IMR-90 (cell line): ENCODE data around the gene INPP5B. TPM values are rescaled to one million over a fixed set of nuclear protein-coding genes. Genes with fewer than 3 reads are reported as not detected.

Source experiments
- ATAC-seq: fragments of 200-7000 bp; cut with Tn5 transposase; 2 replicates; pipeline ENCODE4 v1.9.1; 2020; ENCODE audit warnings: low read depth, mild to moderate bottlenecking, moderate library complexity
- BruUV-seq: library from RNA; stranded (reverse); fragments of 400-500 nt; replicated peaks from 2 replicates; lab custom pipeline; 2021; lab: Mats Ljungman, UMichigan
- CTCF ChIA-PET: fragments of 300-600 bp; formaldehyde crosslinking; extraction: SDS; loops from one replicate; lab custom pipeline; 2021; ENCODE audit warnings: antibody characterized with exemption; lab: Yijun Ruan, JAX
- POLR2A ChIA-PET: fragments of 300-600 bp; sonication (Branson Sonifier 250); formaldehyde crosslinking; loops from one replicate; lab custom pipeline; 2022; ENCODE audit warnings: antibody characterized with exemption; ENCODE audit not compliant: unreplicated experiment; lab: Charles Lee
- DNase-seq: peaks from one replicate; pipeline ENCODE4 v3.0.0; 2013
- H2AFZ ChIP-seq: replicated peaks from 2 replicates; pipeline ENCODE3; 2013; ENCODE audit warnings: low read length, mild to moderate bottlenecking; ENCODE audit not compliant: poor library complexity
- H2AK5ac ChIP-seq: 2 replicates; pipeline ENCODE4 v1.6.1; 2013; ENCODE audit warnings: low read depth, low read length, inconsistent platforms
- H2AK9ac ChIP-seq: replicated peaks from 2 replicates; pipeline ENCODE3; 2013; ENCODE audit warnings: mild to moderate bottlenecking, low read depth, low read length, moderate library complexity; ENCODE audit not compliant: poor library complexity
- H2BK120ac ChIP-seq: 2 replicates; pipeline ENCODE4 v1.6.1; 2013; ENCODE audit warnings: low read depth, low read length, inconsistent platforms
- H2BK15ac ChIP-seq: 3 replicates; pipeline ENCODE4 v1.6.1; 2013; ENCODE audit warnings: low read depth, low read length, inconsistent platforms
- H2BK20ac ChIP-seq: 2 replicates; pipeline ENCODE4 v1.6.1; 2013; ENCODE audit warnings: low read depth, mild to moderate bottlenecking, inconsistent platforms, low read length, moderate library complexity
- H2BK5ac ChIP-seq: 2 replicates; pipeline ENCODE4 v1.6.1; 2013; ENCODE audit warnings: mild to moderate bottlenecking, low read depth, low read length, inconsistent platforms; ENCODE audit not compliant: poor library complexity, severe bottlenecking
- H3K14ac ChIP-seq: replicated peaks from 2 replicates; pipeline ENCODE4 v1.6.1; 2013; ENCODE audit warnings: low read depth, low read length, inconsistent platforms
- H3K18ac ChIP-seq: 2 replicates; pipeline ENCODE4 v1.6.1; 2013; ENCODE audit warnings: low read depth, low read length, control low read depth
- H3K23ac ChIP-seq: 2 replicates; pipeline ENCODE4 v1.6.1; 2013; ENCODE audit warnings: low read depth, low read length, inconsistent platforms
- H3K27ac ChIP-seq: 2 replicates; pipeline ENCODE4 v1.5.1; 2013; ENCODE audit warnings: mild to moderate bottlenecking, control low read depth, low read length; ENCODE audit not compliant: insufficient read depth
- H3K27me3 ChIP-seq: 2 replicates; pipeline ENCODE4 v1.6.1; 2013; ENCODE audit warnings: low read length; ENCODE audit not compliant: control insufficient read depth, insufficient read depth
- H3K36me3 ChIP-seq: 2 replicates; pipeline ENCODE4 v1.6.1; 2013; ENCODE audit warnings: low read length, mixed read lengths; ENCODE audit not compliant: control insufficient read depth, insufficient read depth
- H3K4ac ChIP-seq: 2 replicates; pipeline ENCODE4 v1.6.1; 2013; ENCODE audit warnings: low read depth, low read length, inconsistent platforms
- H3K4me1 ChIP-seq: 2 replicates; pipeline ENCODE4 v1.6.1; 2013; ENCODE audit warnings: low read length, mixed read lengths; ENCODE audit not compliant: control insufficient read depth, insufficient read depth
- H3K4me2 ChIP-seq: 2 replicates; pipeline ENCODE4 v1.6.1; 2013; ENCODE audit warnings: low read depth, mild to moderate bottlenecking, control low read depth, low read length, moderate library complexity
- H3K4me3 ChIP-seq: 2 replicates; pipeline ENCODE4 v1.5.1; 2013; ENCODE audit warnings: low read depth, mild to moderate bottlenecking, control low read depth, low read length, moderate library complexity; ENCODE audit not compliant: insufficient read depth
- H3K56ac ChIP-seq: 2 replicates; pipeline ENCODE4 v1.6.1; 2013; ENCODE audit warnings: low read length, inconsistent platforms; ENCODE audit not compliant: insufficient read depth; ENCODE audit errors: extremely low read depth
- H3K79me1 ChIP-seq, 2 experiments: 2 replicates each; pipeline ENCODE4 v1.6.1; 2013; ENCODE audit warnings: low read length in 2 of 2, inconsistent platforms in 1 of 2, low read depth in 1 of 2
- H3K9ac ChIP-seq: 2 replicates; pipeline ENCODE4 v1.6.1; 2013; ENCODE audit warnings: low read depth, low read length, control low read depth
- H3K9me1 ChIP-seq: 2 replicates; pipeline ENCODE4 v1.6.1; 2013; ENCODE audit warnings: low read length, inconsistent platforms; ENCODE audit not compliant: insufficient read depth
- H3K9me3 ChIP-seq: 2 replicates; pipeline ENCODE4 v1.6.1; 2013; ENCODE audit warnings: low read length; ENCODE audit not compliant: control insufficient read depth, insufficient read depth
- H4K20me1 ChIP-seq: 2 replicates; pipeline ENCODE4 v1.6.1; 2013; ENCODE audit warnings: low read length, inconsistent platforms; ENCODE audit not compliant: insufficient read depth
- H4K5ac ChIP-seq: 2 replicates; pipeline ENCODE4 v1.6.1; 2013; ENCODE audit warnings: mild to moderate bottlenecking, low read depth, low read length, control low read depth
- H4K8ac ChIP-seq, 2 experiments: 2 replicates each; pipeline ENCODE4 v1.6.1; 2013; ENCODE audit warnings: low read depth in 2 of 2, low read length in 2 of 2, control low read depth in 1 of 2, inconsistent platforms in 1 of 2
- H4K91ac ChIP-seq: 2 replicates; pipeline ENCODE4 v1.6.1; 2013; ENCODE audit warnings: low read depth, low read length, inconsistent platforms; ENCODE audit not compliant: insufficient read depth
- CEBPB ChIP-seq: IDR thresholded peaks from 2 replicates; pipeline ENCODE4 v1.6.1; 2012; ENCODE audit warnings: low read depth, low read length, improper control_type of control experiment
- CHD1 ChIP-seq: IDR thresholded peaks from 2 replicates; pipeline ENCODE4 v1.6.1; 2012; ENCODE audit warnings: low read depth, low read length, improper control_type of control experiment
- WGBS, 2 experiments: methylation state at CpG; one replicate each; pipeline versions ENCODE4 v1.1.5 to v1.1.7; 2013; ENCODE audit warnings: missing lambda C conversion rate in 2 of 2; ENCODE audit not compliant: insufficient read length in 1 of 2; ENCODE audit errors: extremely low coverage in 2 of 2; 5-methylcytosine and 5-hydroxymethylcytosine counted together
- dilution Hi-C: fragments of 300-500 bp; cut with HindIII; formaldehyde crosslinking; loops from one replicate; pipeline ENCODE4 v1.14.3; 2018; ENCODE audit warnings: low sequenced_read_pairs; ENCODE audit not compliant: unreplicated experiment
- in situ Hi-C: fragments of 300-500 bp; cut with MboI; formaldehyde crosslinking; loops from 3 replicates; pipeline ENCODE4 v1.14.3; 2019; ENCODE audit warnings: low sequenced_read_pairs, inconsistent platforms, mixed read lengths
- intact Hi-C: fragments of 100-400 bp; cut with micrococcal nuclease; formaldehyde crosslinking; loops from 2 replicates; pipeline ENCODE4 v1.10.0; 2022
- polyA plus RNA-seq, 3 experiments: library from polyadenylated mRNA; depleted of rRNA; stranded (reverse); fragments of >200 nt; gene quantifications; 2 replicates each; pipeline ENCODE4 v1.2.3, GENCODE V29; 2012; ENCODE audit warnings: low replicate concordance in 1 of 3
- total RNA-seq: library from RNA; depleted of rRNA; stranded (reverse); fragments of >200 nt; gene quantifications from 2 replicates; pipeline ENCODE4 v1.2.3, GENCODE V29; 2012

The INPP5B gene
- total and polyA plus RNA-seq, 2 of the 4 experiments (the other 2 are of a cell fraction), result 9.4 to 20.4 TPM

- WGBS, 2 experiments, result no CpG with 5 or more reads among the region's 3 CpGs
Measured at GRCh38 chr1:37862330-37862729, 84.5 kb downstream of the INPP5B start.

More at GRCh38 chr1:37862330-37862729, 84.5 kb downstream of the INPP5B start:
- Histone ChIP-seq H2BK5ac (no peak overlapping the region), H3K9me3 (no peaks in the 10 kb centered on the region), H2BK120ac (no peak overlapping the region), H3K18ac (no peak overlapping the region), H3K4me2 (no peak overlapping the region), H3K27ac (no peak overlapping the region), H4K5ac (no peak overlapping the region), H3K23ac (no peak overlapping the region), H2AFZ (no peak overlapping the region), H3K4ac (no peak overlapping the region), H4K91ac (no peak overlapping the region), H3K9me1 (peaks cover 8% of the 10 kb centered on the region), H3K9ac (no peak overlapping the region), H2AK9ac (no peak overlapping the region), H3K79me1 (peaks cover 6 to 29% of the 10 kb centered on the region in 2 experiments), H3K56ac (no peak overlapping the region), H3K4me3 (no peak overlapping the region), H4K8ac (no peak overlapping the region), H2AK5ac (no peak overlapping the region), H3K36me3 (peaks cover 34% of the 10 kb centered on the region), H2BK20ac (no peak overlapping the region), H2BK15ac (no peak overlapping the region), H3K27me3 (no peaks in the 10 kb centered on the region), H4K20me1 (no peaks in the 10 kb centered on the region; the same call in 1 of the 2 replicates), H3K4me1 (peaks cover 4% of the 10 kb centered on the region; the same call in 1 of the 2 replicates), H3K14ac (no peak overlapping the region)
- TF ChIP-seq CEBPB (peak; percentile 24; the same call in 1 of the 2 replicates), CHD1 (no peak)
- DNase-seq (no peak), ATAC-seq (no peak)
- no TSS peak for BruUV-seq
- CTCF ChIA-PET, result interaction anchor here (0.7 kb wide), 1 partner anchor 876 kb away, joined by 3 read pairs; no protein-coding TSS in a partner anchor
- in situ Hi-C loops (no loop called here), dilution Hi-C loops (no loop called here), intact Hi-C loops (loop anchor here (5.0 kb wide), 1 partner anchor 1345 kb away; no protein-coding TSS in a partner anchor)
- POLR2A ChIA-PET, result no interaction called here
